Measurements from ENCODE around the gene GPR35. TPM values are rescaled to one million over a fixed set of nuclear protein-coding genes. Genes with fewer than 3 reads are reported as not detected.

Gene GPR35
- total RNA-seq, 1 experiment from 2014 or later, result 2.4 TPM

DNA sequence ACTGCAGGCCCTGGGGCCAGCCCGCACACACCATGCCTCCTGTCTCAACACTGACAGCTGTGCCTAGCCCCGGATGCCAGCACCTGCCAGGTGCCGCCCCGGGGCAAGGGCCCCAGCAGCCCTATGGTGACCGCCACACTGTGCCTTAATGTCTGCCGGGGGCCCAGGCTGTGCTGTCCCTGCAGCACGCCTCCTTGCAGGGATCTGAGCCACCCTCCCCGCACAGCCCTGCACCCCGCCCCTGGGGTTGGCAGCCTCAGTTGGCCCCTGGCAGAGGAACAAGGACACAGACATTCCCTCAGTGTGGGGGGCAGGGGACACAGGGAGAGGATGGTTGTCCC lies 47.2 kb upstream of the GPR35 start:
- H3K4me1 ChIP-seq (ENCODE audit: insufficient read depth, low read length), result peaks cover 43% of the 10 kb centered on the region
- DNase-seq, result no peak
- TF ChIP-seq, protein P1, sequence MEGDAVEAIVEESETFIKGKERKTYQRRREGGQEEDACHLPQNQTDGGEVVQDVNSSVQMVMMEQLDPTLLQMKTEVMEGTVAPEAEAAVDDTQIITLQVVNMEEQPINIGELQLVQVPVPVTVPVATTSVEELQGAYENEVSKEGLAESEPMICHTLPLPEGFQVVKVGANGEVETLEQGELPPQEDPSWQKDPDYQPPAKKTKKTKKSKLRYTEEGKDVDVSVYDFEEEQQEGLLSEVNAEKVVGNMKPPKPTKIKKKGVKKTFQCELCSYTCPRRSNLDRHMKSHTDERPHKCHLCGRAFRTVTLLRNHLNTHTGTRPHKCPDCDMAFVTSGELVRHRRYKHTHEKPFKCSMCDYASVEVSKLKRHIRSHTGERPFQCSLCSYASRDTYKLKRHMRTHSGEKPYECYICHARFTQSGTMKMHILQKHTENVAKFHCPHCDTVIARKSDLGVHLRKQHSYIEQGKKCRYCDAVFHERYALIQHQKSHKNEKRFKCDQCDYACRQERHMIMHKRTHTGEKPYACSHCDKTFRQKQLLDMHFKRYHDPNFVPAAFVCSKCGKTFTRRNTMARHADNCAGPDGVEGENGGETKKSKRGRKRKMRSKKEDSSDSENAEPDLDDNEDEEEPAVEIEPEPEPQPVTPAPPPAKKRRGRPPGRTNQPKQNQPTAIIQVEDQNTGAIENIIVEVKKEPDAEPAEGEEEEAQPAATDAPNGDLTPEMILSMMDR (conservative IDR thresholded peaks at IDR 0.05; ENCODE audit: low read depth, low read length), result no peak
- TF ChIP-seq EZH2 (IDR thresholded peaks at IDR 0.05; ENCODE audit: low read length, unreplicated experiment), result no peak
- TF ChIP-seq EZH2phosphoT487 (IDR thresholded peaks at IDR 0.05; ENCODE audit: borderline replicate concordance, low read length), result no peak
- no TSS peak for BruUV-seq (replicated peaks)
- no peak for ATAC-seq
- CTCF ChIA-PET, result no interaction called here
- POLR2A ChIA-PET (ENCODE audit: unreplicated experiment), result no interaction called here
- no peaks in the 10 kb centered on the region for H3K9me3 ChIP-seq (ENCODE audit: low read length)
- H3K36me3 ChIP-seq (ENCODE audit: low read depth, low read length), result peaks cover 4% of the 10 kb centered on the region; the same call in 1 of the 2 replicates
- intact Hi-C loops (cut with micrococcal nuclease), result no loop called here
- no peak overlapping the region for H3K4me3 ChIP-seq (ENCODE audit: low read length)
- no peak overlapping the region for H3K4me2 ChIP-seq (ENCODE audit: low read length)
- H2AFZ ChIP-seq (ENCODE audit: low read length), result no peak overlapping the region
- H4K20me1 ChIP-seq (ENCODE audit: low read length), result no peaks in the 10 kb centered on the region; the same call in 1 of the 2 replicates
- H3F3A ChIP-seq (ENCODE audit: low read length, unreplicated experiment), result peaks cover 7% of the 10 kb centered on the region
- H3K27me3 ChIP-seq (ENCODE audit: low read length), result no peaks in the 10 kb centered on the region
- no peaks in the 10 kb centered on the region for H3K9me2 ChIP-seq (replicated peaks; ENCODE audit: low read length)
- H3K79me2 ChIP-seq (ENCODE audit: low read length), result peaks cover 42% of the 10 kb centered on the region
- H3K9ac ChIP-seq (ENCODE audit: low read length), result no peak overlapping the region
- H3K27ac ChIP-seq (ENCODE audit: low read length), result no peak overlapping the region

DNA sequence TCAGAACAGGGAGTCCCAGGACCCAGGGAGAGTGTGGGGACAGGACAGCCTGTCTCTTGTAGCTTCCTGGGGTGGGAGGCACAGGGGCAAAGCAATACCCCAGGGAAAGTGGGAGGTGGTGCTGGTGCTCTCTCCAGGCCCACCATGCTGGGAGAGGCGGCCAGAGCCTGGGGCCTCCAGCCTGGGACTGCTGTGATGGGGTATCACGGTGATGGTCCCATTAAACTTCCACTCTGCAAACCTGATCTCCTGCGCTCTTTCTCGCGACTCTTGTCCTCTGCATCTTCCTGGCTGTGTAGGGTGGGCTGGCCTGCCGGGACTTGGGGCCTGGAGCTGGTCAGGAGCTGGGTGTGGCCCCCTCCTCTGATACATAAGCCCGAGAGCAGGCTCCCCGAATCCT lies 46.8 kb upstream of the GPR35 start:
- no peak overlapping the region for H3K4me3 ChIP-seq (ENCODE audit: low read length)
- POLR2A ChIA-PET (ENCODE audit: unreplicated experiment), result no interaction called here
- H3K4me2 ChIP-seq (ENCODE audit: low read length), result 0 out of 2 replicates have a peak overlapping the region, but pooled peaks have one; percentile 79
- CTCF ChIA-PET, result no interaction called here
- intact Hi-C loops (cut with micrococcal nuclease), result no loop called here
- H3K36me3 ChIP-seq (ENCODE audit: low read depth, low read length), result peaks cover 4% of the 10 kb centered on the region; the same call in 1 of the 2 replicates
- TF ChIP-seq, protein P1 (conservative IDR thresholded peaks at IDR 0.05; ENCODE audit: low read depth, low read length), result no peak
- TF ChIP-seq EZH2 (IDR thresholded peaks at IDR 0.05; ENCODE audit: low read length, unreplicated experiment) (no peak), EZH2phosphoT487 (IDR thresholded peaks at IDR 0.05; ENCODE audit: borderline replicate concordance, low read length) (no peak)
- peaks cover 46% of the 10 kb centered on the region for H3K79me2 ChIP-seq (ENCODE audit: low read length)
- H3K9me3 ChIP-seq (ENCODE audit: low read length), result no peaks in the 10 kb centered on the region
- H3F3A ChIP-seq (ENCODE audit: low read length, unreplicated experiment), result peaks cover 7% of the 10 kb centered on the region
- H3K27me3 ChIP-seq (ENCODE audit: low read length), result no peaks in the 10 kb centered on the region
- no peak for DNase-seq
- peak overlapping the region; percentile 91; the same call in 1 of the 2 replicates for H3K27ac ChIP-seq (ENCODE audit: low read length)
- no peak overlapping the region for H2AFZ ChIP-seq (ENCODE audit: low read length)
- no peak overlapping the region for H3K9ac ChIP-seq (ENCODE audit: low read length)
- H4K20me1 ChIP-seq (ENCODE audit: low read length), result no peaks in the 10 kb centered on the region; the same call in 1 of the 2 replicates
- H3K9me2 ChIP-seq (replicated peaks; ENCODE audit: low read length), result no peaks in the 10 kb centered on the region
- no peak for ATAC-seq
- H3K4me1 ChIP-seq (ENCODE audit: insufficient read depth, low read length), result peaks cover 47% of the 10 kb centered on the region
- TSS peak; percentile 10 for BruUV-seq (replicated peaks)

DNA sequence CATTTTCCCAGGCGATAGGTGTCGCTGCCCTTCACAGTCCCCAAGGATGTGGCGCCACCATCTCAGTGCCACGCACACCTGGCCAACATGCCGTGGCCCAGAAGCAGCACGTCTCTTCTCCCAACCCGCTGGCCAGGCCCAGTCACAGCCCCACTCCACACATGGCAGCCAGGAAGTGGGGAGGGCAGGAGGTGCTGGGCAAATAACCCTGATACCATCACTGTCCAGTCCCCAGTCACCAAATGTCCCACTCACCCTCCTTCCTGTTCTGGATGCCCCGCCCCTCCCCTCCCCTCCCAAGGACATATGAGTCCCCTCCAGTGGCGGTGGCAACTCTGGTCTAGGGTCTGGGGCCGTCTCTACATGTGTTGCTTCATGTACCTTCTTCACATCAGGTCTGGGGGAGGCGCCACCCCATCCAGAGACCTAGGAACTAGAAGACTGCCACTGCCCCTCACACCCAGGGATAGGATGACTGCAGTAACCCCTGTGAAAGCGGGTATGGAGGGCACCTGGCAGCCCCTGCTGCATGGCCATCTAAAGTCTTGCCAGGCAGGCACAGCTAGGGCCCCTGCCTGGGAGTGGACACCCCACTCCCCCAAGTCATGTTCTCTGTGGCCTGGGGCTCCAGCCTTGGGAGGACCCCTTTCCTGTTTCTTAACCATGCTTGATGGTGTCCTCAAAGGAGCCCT lies 46.1 kb upstream of the GPR35 start:
- no peaks in the 10 kb centered on the region for H3K9me2 ChIP-seq (replicated peaks; ENCODE audit: low read length)

More for the DNA sequence above, 46.1 kb upstream of the GPR35 start:
- Histone ChIP-seq H4K20me1 (ENCODE audit: low read length) (no peaks in the 10 kb centered on the region; the same call in 1 of the 2 replicates), H3K36me3 (ENCODE audit: low read depth, low read length) (peaks cover 4% of the 10 kb centered on the region; the same call in 1 of the 2 replicates), H2AFZ (ENCODE audit: low read length) (no peak overlapping the region), H3K27ac (ENCODE audit: low read length) (peak overlapping the region; percentile 91), H3F3A (ENCODE audit: low read length, unreplicated experiment) (peaks cover 7% of the 10 kb centered on the region), H3K79me2 (ENCODE audit: low read length) (peaks cover 53% of the 10 kb centered on the region), H3K4me3 (ENCODE audit: low read length) (peak overlapping the region; percentile 48; the same call in 1 of the 2 replicates), H3K4me2 (ENCODE audit: low read length) (peak overlapping the region; percentile 79), H3K9ac (ENCODE audit: low read length) (0 out of 2 replicates have a peak overlapping the region, but pooled peaks have one; percentile 55), H3K4me1 (ENCODE audit: insufficient read depth, low read length) (peaks cover 47% of the 10 kb centered on the region), H3K27me3 (ENCODE audit: low read length) (no peaks in the 10 kb centered on the region), H3K9me3 (ENCODE audit: low read length) (no peaks in the 10 kb centered on the region)
- TF ChIP-seq, protein P1 (conservative IDR thresholded peaks at IDR 0.05; ENCODE audit: low read depth, low read length), result no peak
- TF ChIP-seq EZH2 (IDR thresholded peaks at IDR 0.05; ENCODE audit: low read length, unreplicated experiment) (no peak), EZH2phosphoT487 (IDR thresholded peaks at IDR 0.05; ENCODE audit: borderline replicate concordance, low read length) (no peak)
- intact Hi-C loops (cut with micrococcal nuclease), result no loop called here
- ChIA-PET CTCF (interaction anchor here (1.6 to 2.7 kb wide), 2 partner anchors 13 to 65 kb away, joined by 10 to 31 read pairs; no protein-coding TSS in a partner anchor), POLR2A (ENCODE audit: unreplicated experiment) (interaction anchor here (1.4 kb wide), 1 partner anchor 14 kb away, joined by 8 read pairs; no protein-coding TSS in a partner anchor)
- DNase-seq, result no peak
- no TSS peak for BruUV-seq (replicated peaks)
- ATAC-seq, result no peak

Data from PC-3 (cell line).